ENCODE measurements around the gene PFKL.
A peak's percentile ranks its signal among the peaks of the same experiment; 100 is the strongest.

PFKL gene

DNA sequence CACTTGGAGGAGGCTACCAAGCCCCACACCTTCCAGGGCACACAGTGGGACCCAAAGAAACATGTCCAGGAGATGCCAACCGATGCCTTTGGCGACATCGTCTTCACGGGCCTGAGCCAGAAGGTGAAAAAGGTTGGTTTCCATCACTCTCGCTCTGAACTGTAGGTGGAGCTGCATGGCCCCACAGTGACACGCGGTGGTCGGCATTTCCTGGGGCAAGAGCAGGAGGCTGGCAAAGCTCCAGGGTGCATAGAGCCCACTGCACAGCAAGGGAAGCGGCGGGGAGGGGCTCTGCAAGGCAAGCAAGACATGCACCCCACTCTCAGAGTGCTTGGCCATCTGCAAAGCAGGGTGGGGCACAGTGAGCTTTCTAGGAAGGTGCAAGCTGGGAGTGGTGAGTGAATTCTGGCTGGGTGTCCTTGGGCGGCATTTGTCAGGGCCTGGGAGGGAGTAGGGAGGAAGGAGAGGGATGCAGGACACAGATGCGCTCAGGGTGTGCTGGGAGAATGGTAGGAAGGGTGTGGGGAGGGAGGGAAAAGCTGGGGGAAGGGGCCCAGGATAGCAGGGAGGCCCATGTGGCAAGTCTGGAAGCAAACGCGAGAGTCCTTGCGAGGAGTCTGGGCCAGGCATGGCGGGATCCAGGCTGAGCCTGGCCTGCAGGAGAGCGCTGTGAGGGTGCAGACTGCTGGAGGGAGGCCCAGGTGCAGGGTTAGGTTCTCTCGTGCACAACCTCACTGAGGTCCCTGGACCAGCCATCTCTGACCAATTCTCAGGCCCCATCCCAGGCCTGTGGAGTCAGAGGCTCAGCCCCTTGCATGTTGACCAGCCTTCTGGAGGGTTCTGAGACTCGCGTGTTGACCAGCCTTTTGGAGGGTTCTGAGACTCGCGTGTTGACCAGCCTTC is 64.5 kb downstream of the PFKL start:
- H3K36me3 Mint-ChIP-seq (ENCODE audit: low read depth), result peaks cover 72% of the 10 kb centered on the region
- peaks cover 42% of the 10 kb centered on the region for H3K4me1 Mint-ChIP-seq (ENCODE audit: low read depth)
- H3K27ac Mint-ChIP-seq, result no peak overlapping the region
- no peak overlapping the region for H3K4me3 Mint-ChIP-seq
- intact Hi-C loops (cut with micrococcal nuclease), result no loop called here
- peaks cover 9% of the 10 kb centered on the region for H3K27me3 Mint-ChIP-seq
- peaks cover 11% of the 10 kb centered on the region for H3K9me3 Mint-ChIP-seq

DNA sequence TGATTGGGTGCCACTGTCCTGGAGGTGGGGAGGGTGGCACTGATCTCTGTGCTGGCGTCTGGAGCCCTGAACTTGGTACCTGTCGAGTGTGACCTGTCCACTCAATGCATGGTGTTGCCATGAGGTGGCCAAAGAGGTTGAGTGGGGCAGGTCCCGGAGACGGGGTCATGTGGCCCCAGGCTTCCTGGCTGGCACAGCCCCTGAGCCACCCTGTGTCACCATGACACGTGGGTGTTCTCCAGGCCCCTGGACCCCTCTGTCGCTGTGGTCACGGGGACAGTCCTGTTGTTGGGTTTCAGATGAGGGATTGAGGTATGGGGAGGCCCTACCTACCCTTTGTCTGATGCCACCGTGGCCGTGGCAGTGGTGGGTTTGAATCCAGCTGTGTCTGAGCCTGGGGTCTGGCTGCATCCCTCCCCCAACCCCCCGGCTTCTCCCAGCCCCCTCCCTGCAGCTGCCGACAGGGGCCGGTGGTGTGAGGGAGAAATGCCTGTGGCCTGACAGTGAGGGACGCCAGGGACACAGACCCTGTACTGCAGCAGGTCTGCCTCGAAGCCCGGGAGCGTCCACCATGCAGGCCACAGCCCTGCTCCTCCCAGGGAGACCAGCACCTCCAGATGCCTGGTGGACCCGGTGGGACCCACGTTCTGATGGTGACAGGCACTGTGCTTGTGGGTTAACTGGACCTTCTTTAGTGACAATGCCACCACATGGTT is 65.6 kb downstream of the PFKL start:
- peaks cover 78% of the 10 kb centered on the region for H3K36me3 Mint-ChIP-seq (ENCODE audit: low read depth)
- H3K4me1 Mint-ChIP-seq (ENCODE audit: low read depth), result peaks cover 33% of the 10 kb centered on the region
- H3K27me3 Mint-ChIP-seq, result peaks cover 9% of the 10 kb centered on the region

GRCh38 chr21:44365967-44366585 is 66.2 kb downstream of the PFKL start:
- Mint-ChIP-seq H3K4me1 (ENCODE audit: low read depth) (peaks cover 27% of the 10 kb centered on the region), H3K36me3 (ENCODE audit: low read depth) (peaks cover 80% of the 10 kb centered on the region), H3K27ac (no peak overlapping the region), H3K27me3 (peaks cover 9% of the 10 kb centered on the region), H3K9me3 (peaks cover 11% of the 10 kb centered on the region), H3K4me3 (no peak overlapping the region)
- intact Hi-C loops (cut with micrococcal nuclease), result no loop called here

More for the DNA sequence above, 65.6 kb downstream of the PFKL start:
- Mint-ChIP-seq H3K9me3 (peaks cover 11% of the 10 kb centered on the region), H3K27ac (no peak overlapping the region), H3K4me3 (no peak overlapping the region)
- intact Hi-C loops (cut with micrococcal nuclease), result no loop called here

GRCh38 chr21:44366586-44367211 is 66.8 kb downstream of the PFKL start:
- Mint-ChIP-seq H3K4me3 (no peak overlapping the region), H3K36me3 (ENCODE audit: low read depth) (peaks cover 86% of the 10 kb centered on the region), H3K4me1 (ENCODE audit: low read depth) (peaks cover 27% of the 10 kb centered on the region), H3K27me3 (peaks cover 9% of the 10 kb centered on the region), H3K9me3 (peaks cover 11% of the 10 kb centered on the region), H3K27ac (no peak overlapping the region)
- intact Hi-C loops (cut with micrococcal nuclease), result no loop called here

GRCh38 chr21:44368711-44369446 is 69.0 kb downstream of the PFKL start:
- Mint-ChIP-seq H3K4me1 (ENCODE audit: low read depth) (peaks cover 31% of the 10 kb centered on the region), H3K4me3 (peak overlapping the region; percentile 49), H3K27ac (no peak overlapping the region), H3K9me3 (no peaks in the 10 kb centered on the region), H3K36me3 (ENCODE audit: low read depth) (peaks cover 84% of the 10 kb centered on the region), H3K27me3 (peaks cover 9% of the 10 kb centered on the region)
- intact Hi-C loops (cut with micrococcal nuclease), result no loop called here

GRCh38 chr21:44370027-44370735 is 70.3 kb downstream of the PFKL start:
- H3K36me3 Mint-ChIP-seq (ENCODE audit: low read depth), result peaks cover 79% of the 10 kb centered on the region
- H3K27ac Mint-ChIP-seq, result no peak overlapping the region
- H3K4me3 Mint-ChIP-seq, result peak overlapping the region; percentile 26
- peaks cover 37% of the 10 kb centered on the region for H3K4me1 Mint-ChIP-seq (ENCODE audit: low read depth)
- H3K9me3 Mint-ChIP-seq, result no peaks in the 10 kb centered on the region
- intact Hi-C loops (cut with micrococcal nuclease), result no loop called here
- H3K27me3 Mint-ChIP-seq, result peaks cover 9% of the 10 kb centered on the region

GRCh38 chr21:44370786-44371410 is 71.0 kb downstream of the PFKL start:
- Mint-ChIP-seq H3K27me3 (peaks cover 9% of the 10 kb centered on the region), H3K4me3 (no peak overlapping the region), H3K36me3 (ENCODE audit: low read depth) (peaks cover 79% of the 10 kb centered on the region), H3K9me3 (no peaks in the 10 kb centered on the region), H3K4me1 (ENCODE audit: low read depth) (peaks cover 44% of the 10 kb centered on the region), H3K27ac (no peak overlapping the region)
- intact Hi-C loops (cut with micrococcal nuclease), result no loop called here

- H3K9me3 Mint-ChIP-seq, result no peaks in the 10 kb centered on the region
- peaks cover 79% of the 10 kb centered on the region for H3K36me3 Mint-ChIP-seq (ENCODE audit: low read depth)
Measured at GRCh38 chr21:44371596-44371995, 71.7 kb downstream of the PFKL start.

DNA sequence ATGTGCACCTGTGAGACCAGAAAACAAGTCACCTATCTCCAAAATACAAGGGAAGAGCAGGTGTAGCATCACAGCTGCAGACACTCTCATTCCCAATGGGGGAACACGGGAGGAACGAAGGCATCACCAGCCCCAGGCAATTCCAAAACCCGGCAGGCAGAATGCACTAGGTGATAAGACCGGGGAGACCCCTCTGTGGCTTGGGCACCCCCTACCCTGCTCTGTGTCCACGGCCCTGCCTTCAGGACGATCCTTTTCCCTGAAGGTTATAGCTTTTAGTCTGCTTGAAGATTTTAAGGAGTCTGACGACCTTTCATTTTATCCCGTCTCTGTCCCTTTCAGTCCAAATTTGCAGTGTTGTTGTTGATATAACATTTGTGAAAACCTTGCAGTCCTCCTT is 72.8 kb downstream of the PFKL start:
- H3K9me3 Mint-ChIP-seq, result no peaks in the 10 kb centered on the region
- intact Hi-C loops (cut with micrococcal nuclease), result no loop called here
- peaks cover 9% of the 10 kb centered on the region for H3K27me3 Mint-ChIP-seq
- no peak overlapping the region for H3K27ac Mint-ChIP-seq
- H3K36me3 Mint-ChIP-seq (ENCODE audit: low read depth), result peaks cover 79% of the 10 kb centered on the region
- H3K4me1 Mint-ChIP-seq (ENCODE audit: low read depth), result peaks cover 50% of the 10 kb centered on the region
- H3K4me3 Mint-ChIP-seq, result no peak overlapping the region

More at GRCh38 chr21:44371596-44371995, 71.7 kb downstream of the PFKL start:
- Mint-ChIP-seq H3K27me3 (peaks cover 9% of the 10 kb centered on the region), H3K27ac (no peak overlapping the region), H3K4me3 (no peak overlapping the region), H3K4me1 (ENCODE audit: low read depth) (peaks cover 45% of the 10 kb centered on the region)
- intact Hi-C loops (cut with micrococcal nuclease), result no loop called here

GRCh38 chr21:44374601-44375280 is 74.9 kb downstream of the PFKL start:
- no peaks in the 10 kb centered on the region for H3K27me3 Mint-ChIP-seq
- peak overlapping the region; percentile 30 for H3K27ac Mint-ChIP-seq
- intact Hi-C loops (cut with micrococcal nuclease), result no loop called here
- no peak overlapping the region for H3K4me3 Mint-ChIP-seq
- H3K9me3 Mint-ChIP-seq, result no peaks in the 10 kb centered on the region
- peaks cover 81% of the 10 kb centered on the region for H3K36me3 Mint-ChIP-seq (ENCODE audit: low read depth)
- H3K4me1 Mint-ChIP-seq (ENCODE audit: low read depth), result peaks cover 40% of the 10 kb centered on the region

DNA sequence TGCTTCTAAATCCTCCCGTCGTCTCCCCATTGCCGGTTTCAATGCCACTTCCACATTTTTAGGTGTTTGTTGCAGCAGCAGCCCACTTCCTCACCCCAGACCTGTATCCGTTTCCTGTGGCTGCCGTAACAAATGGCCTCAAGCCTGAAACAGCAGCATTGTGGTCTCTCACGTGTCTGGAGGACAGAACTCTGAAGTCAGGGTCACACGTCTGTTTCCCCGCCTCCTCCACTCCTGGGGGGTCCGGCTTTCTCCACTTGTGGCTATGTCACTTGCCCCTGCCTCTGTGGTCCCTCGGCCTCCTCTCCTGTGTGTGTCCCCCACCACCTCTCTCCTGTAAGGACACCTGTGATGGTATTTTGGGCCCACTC is 75.4 kb downstream of the PFKL start:
- Mint-ChIP-seq H3K36me3 (ENCODE audit: low read depth) (peaks cover 83% of the 10 kb centered on the region), H3K27ac (peak overlapping the region; percentile 30), H3K9me3 (no peaks in the 10 kb centered on the region), H3K4me1 (ENCODE audit: low read depth) (peaks cover 40% of the 10 kb centered on the region), H3K4me3 (no peak overlapping the region), H3K27me3 (no peaks in the 10 kb centered on the region)
- intact Hi-C loops (cut with micrococcal nuclease), result no loop called here

- Mint-ChIP-seq H3K4me3 (no peak overlapping the region), H3K27ac (peak overlapping the region; percentile 30), H3K9me3 (no peaks in the 10 kb centered on the region), H3K4me1 (ENCODE audit: low read depth) (peaks cover 40% of the 10 kb centered on the region), H3K36me3 (ENCODE audit: low read depth) (peaks cover 83% of the 10 kb centered on the region), H3K27me3 (no peaks in the 10 kb centered on the region)
- intact Hi-C loops (cut with micrococcal nuclease), result no loop called here
Measured at GRCh38 chr21:44375761-44376241, 75.9 kb downstream of the PFKL start.

All from dendritic cell treated with granulocyte-macrophage colony-stimulating factor and Interleukin-4, amounts not matched to agents 40 ng/mL and 50 ng/mL, for 4 days (primary cell).